DND-41 (cell line): ENCODE results near the gene DDX5.
A peak's percentile ranks its signal among the peaks of the same experiment; 100 is the strongest.

ENCODE experiments used
- ATAC-seq: fragments of 200-7000 bp; cut with Tn5 transposase; 3 replicates; pipeline ENCODE4 v1.9.1; 2021; ENCODE audit warnings: low read depth; ENCODE audit not compliant: insufficient read depth
- DNase-seq: peaks from one replicate; pipeline ENCODE4 v3.0.0-alpha.2; 2020
- H2AFZ ChIP-seq: 2 replicates; pipeline ENCODE4 v1.6.0; 2012; ENCODE audit warnings: low read depth, low read length
- H3K27ac ChIP-seq: 2 replicates; pipeline ENCODE4 v1.5.1; 2012; ENCODE audit warnings: low read length, inconsistent platforms
- H3K27me3 ChIP-seq: fragments of 200-600 bp; sonication (generic); 2 replicates; pipeline ENCODE4 v1.6.0; 2012; ENCODE audit warnings: low read length, mild to moderate bottlenecking, inconsistent platforms; ENCODE audit not compliant: insufficient read depth, poor library complexity
- H3K36me3 ChIP-seq: 2 replicates; pipeline ENCODE4 v1.5.1; 2012; ENCODE audit warnings: low read length, inconsistent platforms; ENCODE audit not compliant: insufficient read depth
- H3K4me1 ChIP-seq: 2 replicates; pipeline ENCODE4 v1.5.1; 2012; ENCODE audit warnings: mild to moderate bottlenecking, low read length; ENCODE audit not compliant: insufficient read depth
- H3K4me2 ChIP-seq: 2 replicates; pipeline ENCODE4 v1.6.0; 2012; ENCODE audit warnings: mild to moderate bottlenecking, moderate library complexity, low read length, inconsistent platforms; ENCODE audit not compliant: insufficient read depth
- H3K4me3 ChIP-seq, 2 experiments: fragments of 200-600 bp in 1 of 2; shearing (Covaris generic) in 1 of 2; 2 replicates each; pipeline ENCODE4 v1.5.1; 2012 to 2016; ENCODE audit warnings: inconsistent platforms in 2 of 2, low read length in 2 of 2, mild to moderate bottlenecking in 2 of 2, low read depth in 1 of 2, moderate library complexity in 1 of 2
- H3K79me2 ChIP-seq: 2 replicates; pipeline ENCODE4 v1.6.0; 2012; ENCODE audit warnings: low read length, inconsistent platforms; ENCODE audit not compliant: insufficient read depth
- H3K9ac ChIP-seq: 2 replicates; pipeline ENCODE4 v1.6.0; 2012; ENCODE audit warnings: low read depth, mild to moderate bottlenecking, inconsistent platforms, low read length, moderate library complexity
- H3K9me3 ChIP-seq: 2 replicates; pipeline ENCODE4 v1.5.1; 2012; ENCODE audit warnings: low read length, moderate library complexity, mild to moderate bottlenecking, inconsistent platforms; ENCODE audit not compliant: insufficient read depth, severe bottlenecking
- H4K20me1 ChIP-seq: 2 replicates; pipeline ENCODE4 v1.6.0; 2012; ENCODE audit warnings: low read length; ENCODE audit not compliant: insufficient read depth
- EZH2 ChIP-seq: IDR thresholded peaks from 3 replicates; pipeline ENCODE4 v1.6.1; 2012; ENCODE audit warnings: borderline replicate concordance, low read depth, mild to moderate bottlenecking, moderate library complexity, low read length, inconsistent platforms; ENCODE audit not compliant: severe bottlenecking
- TF ChIP-seq, protein P1 (sequence below): IDR thresholded peaks from 2 replicates; pipeline ENCODE4 v1.5.1; 2012; ENCODE audit warnings: borderline replicate concordance, low read length, moderate library complexity, mild to moderate bottlenecking; ENCODE audit not compliant: poor library complexity, severe bottlenecking; ENCODE audit errors: extremely low read depth

Gene DDX5

DNA sequence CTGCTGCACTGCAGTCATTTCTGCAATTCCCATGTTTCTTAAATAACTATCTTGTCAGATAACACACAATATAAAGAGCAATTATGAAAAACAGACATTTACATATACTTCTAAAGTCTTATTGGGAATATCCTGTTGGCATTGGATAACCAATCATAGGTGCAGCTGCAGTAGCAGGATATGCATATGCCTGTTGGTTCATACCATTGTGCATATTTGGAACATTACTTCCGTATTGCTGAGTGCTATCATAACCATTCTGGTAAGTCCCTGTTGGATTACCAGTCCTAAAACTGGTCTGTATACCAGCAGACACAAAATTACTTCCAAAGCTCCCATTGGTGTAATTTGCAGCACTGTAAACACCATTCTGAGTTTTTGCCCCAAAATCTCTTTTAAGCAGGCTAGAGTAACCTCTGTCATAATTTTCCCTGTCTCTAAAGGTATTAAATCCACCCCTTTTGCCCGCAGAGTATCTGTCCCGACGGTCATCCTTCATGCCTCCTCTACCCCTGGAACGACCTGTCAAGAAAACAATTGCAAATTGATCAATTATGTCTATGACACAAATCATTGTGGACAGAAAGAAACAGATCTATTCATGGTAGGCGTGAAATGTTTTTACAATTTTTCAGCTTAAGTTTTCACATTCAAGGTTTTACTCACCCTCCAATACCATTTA lies 6.1 kb downstream of the DDX5 start:
- DNase-seq (no peak), ATAC-seq (no peak)
- no peaks in the 10 kb centered on the region for H3K9me3 ChIP-seq
- H3K4me1 ChIP-seq, result peaks cover 92% of the 10 kb centered on the region
- H4K20me1 ChIP-seq, result peaks cover 66% of the 10 kb centered on the region
- H3K27me3 ChIP-seq, result no peaks in the 10 kb centered on the region
- no peak overlapping the region for H3K9ac ChIP-seq
- peaks cover 67% of the 10 kb centered on the region for H3K36me3 ChIP-seq
- peak overlapping the region; percentile 77 for H3K4me2 ChIP-seq
- TF ChIP-seq, protein P1, sequence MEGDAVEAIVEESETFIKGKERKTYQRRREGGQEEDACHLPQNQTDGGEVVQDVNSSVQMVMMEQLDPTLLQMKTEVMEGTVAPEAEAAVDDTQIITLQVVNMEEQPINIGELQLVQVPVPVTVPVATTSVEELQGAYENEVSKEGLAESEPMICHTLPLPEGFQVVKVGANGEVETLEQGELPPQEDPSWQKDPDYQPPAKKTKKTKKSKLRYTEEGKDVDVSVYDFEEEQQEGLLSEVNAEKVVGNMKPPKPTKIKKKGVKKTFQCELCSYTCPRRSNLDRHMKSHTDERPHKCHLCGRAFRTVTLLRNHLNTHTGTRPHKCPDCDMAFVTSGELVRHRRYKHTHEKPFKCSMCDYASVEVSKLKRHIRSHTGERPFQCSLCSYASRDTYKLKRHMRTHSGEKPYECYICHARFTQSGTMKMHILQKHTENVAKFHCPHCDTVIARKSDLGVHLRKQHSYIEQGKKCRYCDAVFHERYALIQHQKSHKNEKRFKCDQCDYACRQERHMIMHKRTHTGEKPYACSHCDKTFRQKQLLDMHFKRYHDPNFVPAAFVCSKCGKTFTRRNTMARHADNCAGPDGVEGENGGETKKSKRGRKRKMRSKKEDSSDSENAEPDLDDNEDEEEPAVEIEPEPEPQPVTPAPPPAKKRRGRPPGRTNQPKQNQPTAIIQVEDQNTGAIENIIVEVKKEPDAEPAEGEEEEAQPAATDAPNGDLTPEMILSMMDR, result no peak
- no peak for TF ChIP-seq EZH2
- peaks cover 76% of the 10 kb centered on the region for H3K79me2 ChIP-seq
- no peak overlapping the region; a peak in 1 of 4 replicates for H3K4me3 ChIP-seq
- H3K27ac ChIP-seq, result no peak overlapping the region
- no peak overlapping the region for H2AFZ ChIP-seq

DNA sequence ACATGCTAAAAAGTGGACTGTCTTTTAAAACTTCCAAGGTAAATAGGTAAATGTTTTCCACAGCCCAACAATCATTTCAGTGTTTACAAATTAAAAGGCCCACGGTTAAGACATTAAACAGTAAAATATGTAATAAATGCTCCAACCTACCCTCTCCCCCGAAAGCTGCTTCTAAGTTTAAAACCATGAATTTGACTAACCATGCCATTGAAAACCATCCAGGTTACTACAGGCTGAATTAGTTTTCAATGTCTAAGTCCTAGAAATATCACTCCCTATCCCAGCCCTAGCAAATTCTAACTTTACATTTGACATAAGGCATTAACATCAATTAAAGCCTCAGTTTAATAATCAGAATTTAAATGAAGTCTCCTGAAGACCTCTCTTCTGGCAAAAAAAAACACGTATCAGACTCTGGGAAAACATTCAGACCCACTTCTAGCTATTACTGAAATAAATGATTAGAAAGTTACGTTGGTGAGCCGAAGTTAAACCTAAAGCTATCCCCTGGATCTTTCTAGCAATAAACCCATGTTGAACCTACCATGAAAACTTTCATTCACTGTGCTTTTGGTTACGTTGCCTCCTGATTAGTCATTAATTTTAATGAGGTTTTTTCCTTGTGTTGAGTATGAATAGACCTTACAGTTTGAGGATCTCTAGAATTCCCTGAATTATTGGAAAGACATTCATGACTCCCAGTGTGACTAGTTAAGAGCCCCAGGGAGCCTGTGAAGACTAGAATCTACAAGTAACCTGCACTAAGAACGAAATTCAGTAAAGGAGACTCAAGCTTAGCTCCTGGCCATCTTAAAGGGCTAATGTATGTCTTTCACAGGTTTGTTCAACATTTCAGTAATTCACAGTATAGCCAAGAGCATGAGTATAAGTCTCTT lies 7.5 kb downstream of the DDX5 start:
- H3K79me2 ChIP-seq, result peaks cover 74% of the 10 kb centered on the region
- peaks cover 53% of the 10 kb centered on the region for H3K36me3 ChIP-seq
- no peaks in the 10 kb centered on the region for H3K9me3 ChIP-seq
- H3K27ac ChIP-seq, result 0 out of 2 replicates have a peak overlapping the region, but pooled peaks have one; percentile 16
- H3K4me2 ChIP-seq, result peak overlapping the region; percentile 77
- peak overlapping the region; percentile 72 for H3K9ac ChIP-seq
- H3K4me1 ChIP-seq, result peaks cover 92% of the 10 kb centered on the region
- H3K4me3 ChIP-seq, result peak overlapping the region in 1 of 2 experiments; percentile 71; a peak in 1 of 4 replicates
- DNase-seq (no peak), ATAC-seq (no peak)
- H2AFZ ChIP-seq, result no peak overlapping the region
- no peaks in the 10 kb centered on the region for H3K27me3 ChIP-seq
- peaks cover 53% of the 10 kb centered on the region for H4K20me1 ChIP-seq
- TF ChIP-seq, protein P1, result no peak
- no peak for TF ChIP-seq EZH2

DNA sequence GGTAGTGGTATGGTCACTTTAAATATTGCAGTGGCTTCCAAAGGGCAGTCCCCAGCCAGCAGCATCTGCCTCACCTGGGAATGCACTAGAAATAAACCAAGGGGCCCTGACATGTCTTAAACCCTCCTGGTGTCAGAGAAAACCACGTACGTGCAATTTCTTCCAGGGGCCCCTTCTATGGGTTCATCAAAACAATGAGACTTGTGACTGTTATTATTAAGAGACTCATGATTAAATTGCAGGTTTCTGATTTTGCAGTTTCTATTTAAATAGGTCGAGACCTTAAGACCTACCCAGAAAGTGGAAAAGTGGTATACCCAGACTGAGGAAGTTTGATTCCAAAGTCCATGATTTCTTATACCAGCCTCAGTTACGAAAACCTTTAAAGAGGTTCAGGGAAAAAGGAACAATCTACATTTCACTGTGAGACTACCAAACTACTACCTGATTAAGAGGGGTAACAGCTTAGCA lies 8.5 kb downstream of the DDX5 start:
- Histone ChIP-seq H3K9me3 (no peaks in the 10 kb centered on the region), H3K4me3 (peak overlapping the region in 1 of 2 experiments; percentile 71; a peak in 2 of 4 replicates), H2AFZ (no peak overlapping the region), H3K4me1 (peaks cover 86% of the 10 kb centered on the region), H3K9ac (peak overlapping the region; percentile 72), H3K36me3 (peaks cover 50% of the 10 kb centered on the region), H4K20me1 (peaks cover 43% of the 10 kb centered on the region), H3K27ac (peak overlapping the region; percentile 89), H3K4me2 (peak overlapping the region; percentile 77), H3K27me3 (no peaks in the 10 kb centered on the region), H3K79me2 (peaks cover 71% of the 10 kb centered on the region)
- no peak for TF ChIP-seq EZH2
- TF ChIP-seq, protein P1, result no peak
- ATAC-seq, result no peak; the same call in 2 of the 3 replicates
- no peak for DNase-seq
